H1 (cell line): ENCODE results near the gene CAMTA1. TPM values are rescaled to one million over a fixed set of nuclear protein-coding genes. Genes with fewer than 3 reads are reported as not detected.

Source experiments
- ATF2 ChIP-seq: IDR thresholded peaks from 2 replicates; pipeline ENCODE4 v1.6.1; 2012; ENCODE audit warnings: low read length, inconsistent platforms
- POLR2A ChIP-seq, 2 experiments: IDR thresholded peaks; 1 replicate in 1 of 2; 2 replicates in 1 of 2; pipeline ENCODE4 v1.6.1; 2011; ENCODE audit warnings: low read depth in 2 of 2, low read length in 2 of 2, mild to moderate bottlenecking in 2 of 2; ENCODE audit errors: control extremely low read depth in 1 of 2
- polyA plus RNA-seq, 7 experiments: library from polyadenylated mRNA; depleted of rRNA in 3 of 7; stranded (reverse) in 5 of 7; unstranded in 2 of 7; fragments of >200 nt in 5 of 7; fragments of 200-250 nt in 2 of 7; gene quantifications; 1 replicate in 5 of 7; 2 replicates in 1 of 7; 4 replicates in 1 of 7; pipeline versions ENCODE4 v1.2.1 to v1.2.3, GENCODE V29; 2011 to 2013; ENCODE audit warnings: missing spikeins in 2 of 7, mixed read lengths in 2 of 7
- total RNA-seq: library from RNA; stranded (reverse); fragmentation: NEBNext Ultra II Directional; extraction: Animal tissue kit (Norgen Biotek cat#: 25700); gene quantifications from 2 replicates; pipeline ENCODE4 v1.2.1, GENCODE V29; 2021

CAMTA1 gene
- total and polyA plus RNA-seq, 2 of the 8 experiments (the other 6 are each of a cell fraction or from before 2014, with no cell fraction given), result 65.0 to 119 TPM

- TF ChIP-seq POLR2A (IDR thresholded peaks at IDR 0.05; ENCODE audit: control extremely low read depth in 1 of 2, low read depth in 2 of 2, low read length in 2 of 2), result no peak
- no peak for TF ChIP-seq ATF2
Observed at GRCh38 chr1:7652061-7652460, 866.8 kb downstream of the CAMTA1 start (continued).
